SK-MEL-5 (cell line): ENCODE results near the gene RABGGTA. TPM values are rescaled to one million over a fixed set of nuclear protein-coding genes. Genes with fewer than 3 reads are reported as not detected.

Experiments
- DNase-seq: peaks from one replicate; pipeline ENCODE4 v3.0.0-alpha.2; 2016; ENCODE audit warnings: low read depth, low spot score
- in situ Hi-C: cut with HindIII; loops from 2 replicates; pipeline ENCODE4 v1.10.0; 2016; ENCODE audit warnings: low sequenced_read_pairs, high pct_unique_total_duplicates, low pct_unique_long_range_greater_than_20kb
- total RNA-seq: library from RNA; depleted of rRNA; stranded (reverse); fragments of >200 nt; shearing (Covaris generic); gene quantifications from 2 replicates; pipeline ENCODE4 v1.2.3, GENCODE V29; 2014

The RABGGTA gene
- total RNA-seq, 1 experiment from 2014 or later = 25.7 TPM

DNA sequence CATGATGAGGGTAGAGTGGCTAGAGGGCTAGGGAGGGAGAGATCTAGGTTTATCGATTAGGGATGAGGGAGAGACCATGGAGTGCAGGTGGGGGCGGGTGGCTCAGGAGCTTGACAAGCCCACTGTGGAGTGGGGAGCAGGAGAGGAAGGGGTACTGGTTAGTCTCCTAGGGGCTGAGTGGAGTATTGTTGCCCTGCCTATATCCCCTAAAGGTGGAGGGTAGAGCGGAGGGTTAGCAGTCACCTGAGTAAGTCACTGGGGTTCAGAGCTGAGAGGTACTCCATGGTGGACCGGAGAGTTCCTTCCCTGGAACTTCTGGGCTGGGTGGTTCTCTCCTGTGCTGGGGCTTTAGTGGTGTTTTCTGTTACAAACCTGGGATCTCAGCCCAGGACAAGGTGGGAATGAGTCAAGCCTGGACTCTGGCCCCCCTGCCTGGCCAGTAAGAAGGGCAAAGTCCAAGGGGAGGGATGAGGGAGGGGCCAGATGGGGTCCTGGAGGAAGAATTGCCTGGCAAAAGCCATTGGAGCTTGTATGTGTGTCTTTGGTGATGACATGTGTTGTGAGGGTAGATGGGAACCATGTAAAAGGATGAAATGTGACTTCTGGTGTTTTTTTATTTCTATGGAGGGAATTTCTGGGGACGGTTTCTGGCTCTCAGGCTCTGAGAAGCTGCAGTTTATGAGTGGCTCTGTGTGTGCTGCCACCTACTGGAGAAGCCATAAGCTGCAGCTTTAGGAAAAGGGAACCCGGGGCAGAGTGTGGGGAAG is 36.4 kb upstream of the RABGGTA start, which contains the start of gene CIDEB:
CIDEB (minus strand) TSS at position 403 of the 767 bp plus-strand sequence; CDS start at position 284, 119 bp downstream.
- DNase-seq = peak; percentile 71
- in situ Hi-C loops = no loop called here

DNA sequence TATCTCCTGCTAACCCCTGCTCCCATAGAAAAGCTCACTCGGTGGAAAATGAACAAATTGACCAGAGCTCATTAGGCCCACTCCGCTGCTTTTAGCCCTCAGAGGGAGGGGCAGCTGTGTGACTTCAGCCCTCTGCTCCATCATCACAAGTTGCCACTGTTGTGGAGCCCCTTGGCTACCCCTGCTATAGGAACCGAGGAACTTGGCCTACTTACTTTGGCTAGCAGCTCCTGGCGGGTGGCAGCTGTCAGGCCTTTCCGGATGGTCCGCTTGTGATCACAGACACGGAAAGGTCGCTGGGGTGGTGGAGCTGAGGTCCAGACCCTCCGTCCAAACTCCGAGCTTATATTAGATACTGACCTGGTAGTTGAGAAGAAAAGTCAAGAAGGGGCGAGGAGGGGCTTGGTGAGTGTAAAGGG is 35.8 kb upstream of the RABGGTA start:
- DNase-seq = no peak
- in situ Hi-C loops = no loop called here

DNA sequence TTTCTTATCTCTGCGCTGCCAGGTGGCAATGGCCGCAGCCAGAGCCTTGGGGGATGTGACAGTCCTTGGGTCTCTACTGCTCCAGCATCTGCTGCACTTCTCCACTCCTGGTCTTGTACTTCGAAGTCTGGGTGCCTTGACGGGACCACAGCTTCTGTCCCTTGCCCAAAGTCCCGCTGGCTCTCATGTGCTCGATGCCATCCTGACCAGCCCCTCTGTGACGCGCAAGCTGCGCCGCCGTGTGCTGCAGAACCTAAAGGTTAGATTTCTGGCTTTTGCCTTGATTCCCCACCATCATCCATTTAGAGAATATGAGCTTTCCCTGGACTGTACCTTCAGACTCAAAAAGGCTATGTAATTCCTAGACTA is 32.6 kb upstream of the RABGGTA start:
- no peak for DNase-seq
- in situ Hi-C loops = no loop called here

DNA sequence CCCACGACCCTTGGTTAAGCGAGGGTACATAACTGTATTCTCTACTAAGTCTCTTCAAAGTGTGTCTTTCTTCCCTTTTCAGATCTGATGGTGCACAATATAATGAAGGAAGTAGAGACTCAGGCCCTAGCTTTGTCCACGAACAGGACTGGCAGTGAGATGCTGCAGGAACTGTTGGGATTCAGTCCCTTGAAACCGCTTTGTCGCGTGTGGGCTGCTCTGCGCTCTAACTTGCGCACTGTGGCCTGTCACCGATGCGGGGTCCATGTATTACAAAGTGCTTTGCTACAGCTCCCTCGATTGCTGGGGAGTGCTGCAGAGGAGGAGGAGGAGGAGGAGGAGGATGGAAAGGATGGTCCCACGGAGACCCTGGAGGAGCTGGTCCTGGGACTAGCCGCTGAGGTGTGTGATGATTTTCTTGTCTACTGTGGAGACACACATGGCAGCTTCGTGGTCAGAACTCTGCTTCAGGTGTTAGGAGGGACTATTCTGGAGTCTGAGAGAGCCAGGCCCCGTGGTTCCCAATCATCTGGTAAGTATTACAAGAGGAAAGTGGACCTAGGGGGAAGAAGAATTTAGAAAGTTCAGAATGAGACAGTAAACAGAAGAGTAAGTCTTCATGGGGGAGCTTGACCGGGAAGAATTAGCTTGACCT is 29.1 kb upstream of the RABGGTA start:
- DNase-seq = no peak
- in situ Hi-C loops = no loop called here

DNA sequence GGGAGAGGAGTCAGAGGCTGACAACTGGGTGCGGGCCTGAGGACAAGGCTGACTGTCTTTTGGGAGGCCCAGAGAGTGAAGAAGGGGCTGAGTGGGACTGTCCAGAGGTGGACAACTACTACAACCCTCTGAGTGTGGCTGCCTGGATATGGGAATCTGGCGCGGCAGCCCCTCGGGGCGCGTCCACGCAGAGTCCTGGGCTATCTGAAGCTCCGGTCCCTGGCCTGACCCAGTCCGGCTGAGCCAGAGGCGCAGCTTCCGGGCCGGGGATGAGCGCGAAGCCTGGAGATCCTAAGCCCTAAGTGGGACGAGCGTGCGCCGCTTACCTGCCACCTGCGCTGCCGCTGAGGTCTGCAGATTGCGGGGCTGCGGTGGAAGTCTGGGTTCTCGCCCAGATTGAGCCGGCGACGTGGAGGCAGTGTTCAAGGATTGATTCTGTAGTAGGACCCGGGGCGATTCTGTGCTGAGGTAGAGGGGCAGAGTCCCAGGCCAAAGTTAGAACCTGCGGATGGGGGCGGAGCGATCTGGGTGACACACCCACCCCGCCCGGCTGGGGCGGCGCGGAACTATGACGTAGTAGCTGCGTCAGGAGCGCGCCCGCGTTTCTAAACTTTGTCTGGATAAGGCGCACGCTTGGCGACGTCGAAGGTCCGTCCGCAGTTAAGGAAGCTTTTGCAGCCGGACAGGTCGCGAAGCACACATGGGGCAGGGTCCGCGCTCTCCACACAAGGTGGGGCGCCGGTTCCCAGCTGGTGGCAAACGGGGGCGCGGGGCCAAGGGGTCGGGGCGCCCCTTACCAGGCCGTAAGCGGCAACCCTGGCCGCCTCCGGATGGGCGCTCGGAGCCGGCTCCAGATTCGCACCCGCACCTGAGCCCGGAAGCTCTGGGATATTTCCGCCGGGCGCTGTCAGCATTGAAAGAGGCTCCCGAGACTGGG is 28.1 kb upstream of the RABGGTA start, which contains the start of the genes DHRS1 and NOP9:
DHRS1 (minus strand) TSS at position 526 of the 937 bp plus-strand sequence. CDS start 674 bp downstream, outside the sequence.
NOP9 (plus strand) TSS at position 596 of the 937 bp plus-strand sequence; CDS start at position 701, 105 bp downstream.
- peak; percentile 85 for DNase-seq
- in situ Hi-C loops = no loop called here

DNA sequence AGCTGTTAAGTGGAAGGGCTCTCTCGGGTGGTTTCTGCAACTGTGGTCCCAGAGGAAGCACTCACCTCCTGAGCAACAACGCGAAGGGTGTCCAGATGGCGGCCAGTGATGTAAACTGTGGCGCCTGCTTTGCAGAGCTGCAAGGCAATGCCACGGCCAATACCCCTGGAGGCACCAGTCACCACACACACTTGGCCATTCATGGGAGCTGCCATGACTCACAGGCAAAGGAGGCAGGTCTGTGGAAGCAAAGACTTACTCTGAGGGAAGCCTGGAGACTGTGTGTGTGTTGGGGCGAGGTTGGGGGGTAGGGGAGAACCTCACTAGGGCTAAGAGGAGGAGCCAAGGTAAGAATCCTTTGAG is 27.5 kb upstream of the RABGGTA start:
- in situ Hi-C loops = no loop called here
- peak; percentile 69 for DNase-seq

DNA sequence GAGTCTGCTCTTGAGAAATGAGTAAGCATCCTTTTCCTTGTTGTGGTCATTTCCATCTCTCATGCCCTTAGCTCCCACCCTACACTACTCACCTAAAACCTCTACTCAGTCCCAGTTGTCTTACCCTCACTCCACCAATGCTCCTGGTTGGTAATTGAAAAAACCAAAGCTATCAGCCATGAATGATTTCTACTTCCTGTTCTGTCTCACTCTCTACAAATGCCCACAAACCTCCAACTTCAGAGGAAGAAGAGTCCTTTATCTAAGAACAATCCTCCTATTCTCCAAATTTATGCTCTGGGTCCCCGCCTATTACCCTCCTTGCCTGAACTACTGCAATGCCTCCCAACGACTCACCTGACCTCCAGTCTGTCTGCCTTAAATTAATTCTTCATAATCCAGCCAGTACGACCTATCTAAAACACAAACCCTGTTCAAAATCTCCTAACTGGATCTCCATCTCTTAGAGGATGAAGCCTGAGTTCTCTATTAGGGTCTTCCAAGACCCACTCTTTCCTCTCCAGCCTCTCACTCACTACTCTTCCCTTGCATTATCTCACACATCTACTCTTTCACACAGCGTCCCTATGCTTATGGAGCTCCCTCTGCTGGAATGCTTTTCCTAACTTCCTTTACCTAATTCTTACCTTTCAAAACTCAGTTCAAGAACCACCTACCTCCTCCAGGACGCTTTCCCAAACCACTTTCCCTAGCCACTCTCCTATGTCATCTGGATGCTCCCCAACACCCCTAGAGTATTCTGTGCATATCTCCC is 26.0 kb upstream of the RABGGTA start:
- in situ Hi-C loops = no loop called here
- peak; percentile 66 for DNase-seq

DNA sequence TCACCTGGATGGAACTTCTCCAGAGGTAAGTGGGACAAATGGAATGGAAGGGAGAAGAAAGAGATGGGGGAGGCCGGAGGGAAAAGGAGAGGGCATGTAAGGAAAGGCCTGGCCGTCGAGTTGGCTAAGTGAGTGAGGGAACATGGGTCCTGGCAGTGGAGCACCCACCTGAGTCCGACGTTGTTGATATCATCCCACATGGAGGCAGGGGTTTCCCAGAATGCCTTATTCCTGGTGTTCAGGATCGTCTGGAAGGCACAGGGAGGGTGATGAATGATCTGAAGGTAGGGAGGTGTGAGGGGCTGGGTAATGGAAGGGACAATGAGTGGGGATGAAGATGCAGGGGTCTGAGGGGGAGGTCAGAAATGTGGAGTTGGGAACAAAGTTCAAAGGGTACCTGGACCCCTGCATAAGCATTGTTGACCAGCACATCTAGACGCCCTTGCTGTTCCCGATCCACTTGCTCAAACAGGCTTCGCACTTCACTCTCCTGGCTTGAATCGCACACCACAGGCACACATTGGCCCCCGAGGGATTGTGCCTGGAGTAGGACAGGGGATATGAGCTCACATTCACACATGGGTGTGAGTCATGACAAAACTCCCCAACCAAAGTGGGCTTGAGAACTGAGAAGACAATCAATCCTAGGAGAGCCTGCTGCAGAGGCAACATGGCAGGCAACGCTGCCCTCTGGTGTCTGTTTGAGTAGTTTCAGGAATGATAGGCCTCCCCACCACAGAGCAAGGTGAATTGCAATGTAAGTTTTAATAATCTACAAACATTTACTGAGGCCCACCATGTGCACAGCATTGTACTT is 25.2 kb upstream of the RABGGTA start:
- in situ Hi-C loops = no loop called here
- DNase-seq = peak; percentile 72

DNA sequence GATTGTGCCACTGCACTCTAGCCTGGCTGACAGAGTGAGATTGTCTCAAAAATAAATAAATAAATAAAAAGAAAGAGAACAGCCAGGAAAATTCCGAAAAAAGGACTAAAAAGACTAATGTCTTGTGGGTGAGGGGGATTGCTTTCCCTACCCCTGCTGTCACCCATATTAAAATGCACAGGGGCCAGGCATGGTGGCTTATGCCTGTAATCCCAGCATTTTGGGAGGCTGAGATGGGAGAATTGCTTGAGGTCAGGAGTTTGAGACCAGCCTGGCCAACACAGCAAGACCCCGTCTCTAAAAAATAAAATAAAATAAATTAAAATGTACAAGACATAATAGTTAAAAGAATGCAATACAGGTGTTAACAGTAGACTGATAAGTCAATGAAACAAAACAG is 22.1 kb upstream of the RABGGTA start:
- DNase-seq = no peak
- in situ Hi-C loops = no loop called here

DNA sequence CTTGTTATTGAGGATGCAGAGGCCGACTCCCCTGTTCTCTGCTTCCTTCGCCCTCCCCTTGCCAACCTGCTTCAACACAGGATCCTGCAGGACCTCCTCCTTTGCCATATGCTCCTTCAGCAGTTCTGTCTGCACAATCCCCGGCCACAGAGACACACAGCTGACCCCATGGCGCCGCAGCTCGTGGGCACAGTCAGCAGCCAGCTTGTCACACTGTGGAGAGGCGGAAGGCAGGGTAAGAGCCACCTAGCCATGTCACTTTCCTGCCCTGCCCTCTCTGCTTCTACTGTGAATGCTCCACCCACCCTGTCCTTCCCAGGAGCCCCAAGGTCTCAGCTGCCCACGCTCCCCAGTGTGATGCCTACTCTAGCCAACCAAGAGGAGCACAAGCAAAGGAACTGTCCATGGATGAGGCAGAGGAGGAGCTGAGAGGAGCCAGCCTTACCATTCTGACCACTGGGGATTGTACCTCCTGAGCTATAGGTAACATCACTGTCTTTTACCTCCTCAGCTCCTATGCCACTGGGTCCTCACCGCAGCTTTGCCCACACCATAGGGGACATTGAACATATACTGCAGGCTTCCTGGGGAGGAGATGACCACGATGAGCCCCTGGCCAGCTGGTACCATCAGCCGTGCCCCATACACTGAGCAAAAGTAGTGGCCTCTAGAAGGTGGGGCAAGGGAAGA is 20.9 kb upstream of the RABGGTA start:
- in situ Hi-C loops = no loop called here
- DNase-seq = no peak

DNA sequence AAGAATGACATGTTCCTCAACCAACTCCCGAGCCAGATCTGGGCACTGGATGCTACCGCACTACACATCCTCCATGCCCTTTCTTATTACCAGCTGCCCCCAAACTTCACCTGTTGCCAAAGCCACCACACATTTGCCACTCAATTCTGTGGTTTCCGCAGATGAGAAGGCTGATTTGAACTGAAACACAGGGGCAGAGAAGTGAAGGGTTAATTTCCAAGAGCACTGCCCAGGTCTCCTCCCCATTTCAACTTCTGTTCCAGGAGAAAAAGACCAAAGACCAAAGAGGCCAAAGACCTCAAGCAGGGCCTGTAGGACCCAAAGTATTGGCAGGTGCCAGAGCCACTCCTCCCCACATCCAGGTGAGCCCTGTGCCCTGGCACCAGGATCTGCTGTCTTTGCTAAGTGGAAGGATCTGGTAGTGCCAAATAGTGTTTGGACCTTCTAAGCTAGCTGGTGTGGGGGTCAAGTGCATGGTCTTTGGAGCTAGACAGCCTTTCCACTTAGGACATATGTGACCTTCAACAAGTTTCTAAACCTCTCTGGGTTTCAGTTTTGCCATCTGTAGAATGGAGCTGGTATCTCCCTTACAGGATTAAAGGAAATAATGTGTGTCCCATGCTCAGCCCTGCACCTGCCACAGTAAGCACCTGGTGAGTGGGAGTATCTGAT is 20.2 kb upstream of the RABGGTA start:
- no peak for DNase-seq
- in situ Hi-C loops = no loop called here

DNA sequence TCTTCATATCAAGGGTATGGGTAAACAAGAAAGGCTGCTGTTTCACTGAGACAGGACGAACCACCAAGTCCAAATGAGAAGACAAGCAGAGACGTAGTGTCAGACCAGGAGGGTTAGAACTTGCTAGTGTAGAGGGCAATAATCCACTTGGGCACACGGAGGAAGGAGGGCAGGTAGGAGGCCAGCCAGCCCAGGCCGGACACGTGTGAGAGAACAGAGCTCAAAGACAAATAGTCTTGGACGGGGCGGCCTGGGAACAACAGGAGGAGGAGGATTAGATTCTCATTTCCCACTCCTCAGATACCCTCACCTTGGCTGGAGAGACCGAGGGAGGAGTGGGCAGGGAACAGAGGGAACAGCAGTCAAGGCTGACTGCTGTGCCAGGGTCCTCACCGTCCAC is 19.3 kb upstream of the RABGGTA start:
- DNase-seq = no peak
- in situ Hi-C loops = no loop called here

DNA sequence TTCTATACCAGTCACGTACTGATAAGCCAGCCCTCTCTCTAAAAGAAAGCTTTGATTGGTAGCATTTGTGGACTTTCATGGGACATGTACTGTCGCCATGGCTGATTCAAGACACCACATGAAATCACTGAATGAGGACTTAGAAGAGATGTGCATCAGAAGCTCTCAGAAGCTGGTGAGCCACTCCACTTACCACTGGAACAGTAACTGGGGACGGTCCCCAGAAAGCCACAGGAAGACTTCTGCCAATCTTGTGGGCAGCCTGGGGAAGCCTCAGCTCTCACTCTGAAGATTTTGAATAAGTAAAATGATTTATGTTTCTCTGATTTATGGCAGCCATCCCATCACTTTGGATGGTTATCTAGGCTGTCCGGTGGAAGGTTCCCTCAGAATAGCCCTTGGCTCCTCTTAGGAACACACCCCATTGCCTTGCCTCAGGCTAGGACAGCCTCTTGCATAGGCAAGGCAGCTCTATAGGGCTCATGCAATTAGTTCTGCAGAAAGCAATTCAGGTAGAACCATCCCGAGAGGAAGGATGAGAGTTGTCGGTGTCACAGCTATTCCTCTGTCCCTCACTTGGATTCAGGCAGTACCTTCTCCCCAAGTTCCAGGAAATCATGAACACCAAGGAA is 18.4 kb upstream of the RABGGTA start:
- in situ Hi-C loops = no loop called here
- DNase-seq = no peak

DNA sequence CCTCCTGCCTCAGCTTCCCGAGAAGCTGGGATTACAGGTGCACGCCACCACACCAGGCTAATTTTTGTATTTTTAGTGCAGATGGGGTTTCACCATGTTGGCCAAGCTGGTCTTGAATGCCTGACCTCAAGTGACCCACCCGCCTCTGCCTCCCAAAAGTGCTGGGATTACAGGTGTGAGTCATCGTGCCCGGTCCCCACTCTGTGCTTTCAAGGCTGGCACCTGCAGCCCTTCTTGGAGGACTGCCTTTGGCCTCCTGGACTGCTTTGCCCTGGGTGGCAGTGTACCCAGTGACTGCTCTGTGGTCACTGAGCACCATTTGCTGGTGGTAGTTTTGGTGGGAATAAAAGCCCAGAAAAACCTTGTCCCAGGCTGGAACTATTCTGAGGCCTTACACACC is 15.6 kb upstream of the RABGGTA start:
- no peak for DNase-seq
- in situ Hi-C loops = no loop called here

DNA sequence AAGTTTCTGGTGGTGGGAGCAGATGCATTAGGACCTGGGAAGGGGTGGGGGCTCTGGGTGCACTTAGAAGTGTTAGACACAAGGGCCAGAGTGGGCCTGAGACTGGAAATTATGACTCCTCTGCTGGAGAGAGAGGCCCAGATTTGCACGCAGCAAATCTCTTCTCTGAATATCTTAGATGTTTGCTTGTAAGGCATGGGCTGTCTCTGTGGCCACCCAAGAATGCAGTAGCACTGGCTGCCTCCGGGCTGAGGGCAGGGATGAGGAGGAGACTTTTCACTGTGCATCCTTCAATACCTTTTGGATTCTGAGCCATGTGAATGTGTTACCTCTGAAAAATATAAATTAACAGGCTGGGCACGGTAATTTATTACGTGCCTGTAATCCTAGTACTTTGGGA is 14.0 kb upstream of the RABGGTA start:
- in situ Hi-C loops = no loop called here
- no peak for DNase-seq
